ENCODE results near the gene SERTAD2. TPM values are rescaled to one million over a fixed set of nuclear protein-coding genes. Genes with fewer than 3 reads are reported as not detected.
A peak's percentile ranks its signal among the peaks of the same experiment; 100 is the strongest.

The SERTAD2 gene
- total RNA-seq, 1 donor from 2014 or later = 42.2 TPM

GRCh38 chr2:64697297-64698176 is 43.8 kb upstream of the SERTAD2 start:
- Histone ChIP-seq H3K36me3 (ENCODE audit: insufficient read depth, low read length) (no peaks in the 10 kb centered on the region), H3K27me3 (ENCODE audit: insufficient read depth, low read length) (no peaks in the 10 kb centered on the region), H3K9ac (ENCODE audit: low read length) (no peak overlapping the region), H4K20me1 (ENCODE audit: insufficient read depth, low read length) (no peaks in the 10 kb centered on the region), H3K4me1 (ENCODE audit: insufficient read depth, low read length) (peaks cover 35% of the 10 kb centered on the region), H3K9me3 (ENCODE audit: insufficient read depth, low read depth, low read length) (no peaks in the 10 kb centered on the region), H3K4me3 (ENCODE audit: insufficient read depth, low read depth, low read length) (no peak overlapping the region), H3K79me2 (ENCODE audit: insufficient read depth, low read length) (no peaks in the 10 kb centered on the region), H3K4me2 (ENCODE audit: low read length) (peak overlapping the region; percentile 11), H2AFZ (ENCODE audit: low read depth, low read length) (no peak overlapping the region), H3K27ac (ENCODE audit: low read depth, low read length) (no peak overlapping the region)
- H3K9me3 Mint-ChIP-seq (ENCODE audit: unreplicated experiment) = no peaks in the 10 kb centered on the region
- peaks cover 46% of the 10 kb centered on the region for H3K4me1 Mint-ChIP-seq (ENCODE audit: low read depth, unreplicated experiment)
- H3K27ac Mint-ChIP-seq (ENCODE audit: unreplicated experiment) = peak overlapping the region; percentile 35
- FAIRE-seq (peak; percentile 45), DNase-seq (ENCODE audit: low read depth) (peak; percentile 78)
- TF ChIP-seq EZH2 (IDR thresholded peaks at IDR 0.05; ENCODE audit: insufficient read depth, low read length) (no peak), CTCF (IDR thresholded peaks at IDR 0.05; ENCODE audit: insufficient read depth, low read depth, low read length) (no peak)
- H3K4me3 Mint-ChIP-seq (ENCODE audit: unreplicated experiment) = peak overlapping the region; percentile 45
- no peaks in the 10 kb centered on the region for H3K27me3 Mint-ChIP-seq (ENCODE audit: low read depth, unreplicated experiment)
- peaks cover under 1% of the 10 kb centered on the region for H3K36me3 Mint-ChIP-seq (ENCODE audit: low read depth, unreplicated experiment)

- H3K4me1 Mint-ChIP-seq (ENCODE audit: low read depth, unreplicated experiment) = peaks cover 46% of the 10 kb centered on the region
- peak overlapping the region; percentile 0 for H3K27ac Mint-ChIP-seq (ENCODE audit: unreplicated experiment)
- Histone ChIP-seq H3K79me2 (ENCODE audit: insufficient read depth, low read length) (no peaks in the 10 kb centered on the region), H3K27ac (ENCODE audit: low read depth, low read length) (no peak overlapping the region), H3K27me3 (ENCODE audit: insufficient read depth, low read length) (no peaks in the 10 kb centered on the region), H3K36me3 (ENCODE audit: insufficient read depth, low read length) (no peaks in the 10 kb centered on the region), H2AFZ (ENCODE audit: low read depth, low read length) (no peak overlapping the region), H4K20me1 (ENCODE audit: insufficient read depth, low read length) (no peaks in the 10 kb centered on the region), H3K4me1 (ENCODE audit: insufficient read depth, low read length) (peaks cover 35% of the 10 kb centered on the region), H3K4me3 (ENCODE audit: insufficient read depth, low read depth, low read length) (no peak overlapping the region), H3K9ac (ENCODE audit: low read length) (no peak overlapping the region), H3K9me3 (ENCODE audit: insufficient read depth, low read depth, low read length) (no peaks in the 10 kb centered on the region), H3K4me2 (ENCODE audit: low read length) (no peak overlapping the region)
- FAIRE-seq = no peak
- H3K4me3 Mint-ChIP-seq (ENCODE audit: unreplicated experiment) = no peak overlapping the region
- TF ChIP-seq EZH2 (IDR thresholded peaks at IDR 0.05; ENCODE audit: insufficient read depth, low read length) (no peak), CTCF (IDR thresholded peaks at IDR 0.05; ENCODE audit: insufficient read depth, low read depth, low read length) (no peak)
- no peak for DNase-seq (ENCODE audit: low read depth)
- no peaks in the 10 kb centered on the region for H3K27me3 Mint-ChIP-seq (ENCODE audit: low read depth, unreplicated experiment)
- peaks cover 3% of the 10 kb centered on the region for H3K9me3 Mint-ChIP-seq (ENCODE audit: unreplicated experiment)
- peaks cover 4% of the 10 kb centered on the region for H3K36me3 Mint-ChIP-seq (ENCODE audit: low read depth, unreplicated experiment)
Observed at GRCh38 chr2:64696636-64697035, 42.9 kb upstream of the SERTAD2 start.

Data from astrocyte (in vitro differentiated cells and primary cell).